Measurements from ENCODE around the gene ZNF26. TPM values are rescaled to one million over a fixed set of nuclear protein-coding genes. Genes with fewer than 3 reads are reported as not detected.

Gene ZNF26
- polyA plus RNA-seq, 1 donor from 2014 or later: 26.6 TPM

GRCh38 chr12:132986885-132987225 lies 688 bp downstream of the ZNF26 start:
- H3K4me3 ChIP-seq (ENCODE audit: low read length): peak overlapping the region; percentile 89
- H3K27ac ChIP-seq (ENCODE audit: low read length): peak overlapping the region; percentile 80
- peak overlapping the region; percentile 74 for H3K4me2 ChIP-seq (ENCODE audit: low read length)
- no peaks in the 10 kb centered on the region for H3K9me3 ChIP-seq (ENCODE audit: low read length)
- TF ChIP-seq EP300 (conservative IDR thresholded peaks at IDR 0.05; ENCODE audit: poor library complexity, severe bottlenecking): no peak
- TF ChIP-seq POLR2AphosphoS5 (IDR thresholded peaks at IDR 0.05): no peak
- TF ChIP-seq, protein P1, sequence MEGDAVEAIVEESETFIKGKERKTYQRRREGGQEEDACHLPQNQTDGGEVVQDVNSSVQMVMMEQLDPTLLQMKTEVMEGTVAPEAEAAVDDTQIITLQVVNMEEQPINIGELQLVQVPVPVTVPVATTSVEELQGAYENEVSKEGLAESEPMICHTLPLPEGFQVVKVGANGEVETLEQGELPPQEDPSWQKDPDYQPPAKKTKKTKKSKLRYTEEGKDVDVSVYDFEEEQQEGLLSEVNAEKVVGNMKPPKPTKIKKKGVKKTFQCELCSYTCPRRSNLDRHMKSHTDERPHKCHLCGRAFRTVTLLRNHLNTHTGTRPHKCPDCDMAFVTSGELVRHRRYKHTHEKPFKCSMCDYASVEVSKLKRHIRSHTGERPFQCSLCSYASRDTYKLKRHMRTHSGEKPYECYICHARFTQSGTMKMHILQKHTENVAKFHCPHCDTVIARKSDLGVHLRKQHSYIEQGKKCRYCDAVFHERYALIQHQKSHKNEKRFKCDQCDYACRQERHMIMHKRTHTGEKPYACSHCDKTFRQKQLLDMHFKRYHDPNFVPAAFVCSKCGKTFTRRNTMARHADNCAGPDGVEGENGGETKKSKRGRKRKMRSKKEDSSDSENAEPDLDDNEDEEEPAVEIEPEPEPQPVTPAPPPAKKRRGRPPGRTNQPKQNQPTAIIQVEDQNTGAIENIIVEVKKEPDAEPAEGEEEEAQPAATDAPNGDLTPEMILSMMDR (IDR thresholded peaks at IDR 0.05; ENCODE audit: poor library complexity, severe bottlenecking): no peak
- TF ChIP-seq TAF1 (IDR thresholded peaks at IDR 0.05; ENCODE audit: low read depth): no peak
- no peak for TF ChIP-seq REST (IDR thresholded peaks at IDR 0.05; ENCODE audit: borderline replicate concordance)
- no peak for TF ChIP-seq EZH2 (IDR thresholded peaks at IDR 0.05; ENCODE audit: borderline replicate concordance, insufficient read depth, low read length, poor library complexity, severe bottlenecking)
- TF ChIP-seq RAD21 (conservative IDR thresholded peaks at IDR 0.05): no peak
- no peak for TF ChIP-seq SMC3 (conservative IDR thresholded peaks at IDR 0.05; ENCODE audit: poor library complexity)
- no peak for TF ChIP-seq MXI1 (conservative IDR thresholded peaks at IDR 0.05; ENCODE audit: poor library complexity, severe bottlenecking)
- H2AFZ ChIP-seq (ENCODE audit: low read depth, low read length): no peak overlapping the region
- H3K36me3 ChIP-seq (ENCODE audit: insufficient read depth, low read length): no peaks in the 10 kb centered on the region
- H3K27me3 ChIP-seq (ENCODE audit: insufficient read depth, low read depth, low read length): no peaks in the 10 kb centered on the region
- H3K79me2 ChIP-seq (replicated peaks; ENCODE audit: insufficient read depth, low read length): peaks cover 38% of the 10 kb centered on the region
- H3K9me2 ChIP-seq (ENCODE audit: insufficient read depth, low read length): no peaks in the 10 kb centered on the region
- H3F3A ChIP-seq (ENCODE audit: insufficient read depth, low read length, poor library complexity, severe bottlenecking): no peaks in the 10 kb centered on the region
- H4K20me1 ChIP-seq (ENCODE audit: insufficient read depth): no peaks in the 10 kb centered on the region
- H3K9ac ChIP-seq (ENCODE audit: low read length): peak overlapping the region; percentile 78

DNA sequence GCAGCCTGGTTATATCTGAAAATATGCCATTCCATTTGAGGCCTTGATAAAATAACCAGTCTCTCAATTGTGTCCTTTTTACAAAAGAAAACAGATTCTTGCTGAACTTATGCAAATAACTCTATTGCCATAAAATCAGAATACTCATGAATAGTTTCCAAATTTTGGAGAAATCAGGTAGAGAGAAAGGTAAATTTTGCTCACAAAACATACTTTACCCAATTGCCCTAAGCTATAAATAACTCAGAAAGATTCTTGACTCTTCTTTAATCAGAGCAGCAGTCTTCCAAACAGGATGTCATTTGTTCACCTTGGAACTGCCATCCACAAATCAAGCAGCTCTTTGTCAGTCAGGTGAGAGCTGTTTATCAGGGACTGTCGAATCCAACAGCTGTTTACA lies 12.6 kb downstream of the ZNF26 start:
- H3F3A ChIP-seq (ENCODE audit: insufficient read depth, low read length, poor library complexity, severe bottlenecking): no peaks in the 10 kb centered on the region
- H3K27ac ChIP-seq (ENCODE audit: low read length): no peak overlapping the region
- H3K9ac ChIP-seq (ENCODE audit: low read length): no peak overlapping the region
- H3K4me3 ChIP-seq (ENCODE audit: low read length): no peak overlapping the region
- peaks cover 19% of the 10 kb centered on the region for H3K79me2 ChIP-seq (replicated peaks; ENCODE audit: insufficient read depth, low read length)
- H2AFZ ChIP-seq (ENCODE audit: low read depth, low read length): no peak overlapping the region
- H3K9me2 ChIP-seq (ENCODE audit: insufficient read depth, low read length): no peaks in the 10 kb centered on the region
- peaks cover 3% of the 10 kb centered on the region for H3K36me3 ChIP-seq (ENCODE audit: insufficient read depth, low read length)
- no peaks in the 10 kb centered on the region for H4K20me1 ChIP-seq (ENCODE audit: insufficient read depth)
- TF ChIP-seq TAF1 (IDR thresholded peaks at IDR 0.05; ENCODE audit: low read depth): no peak
- TF ChIP-seq RAD21 (conservative IDR thresholded peaks at IDR 0.05): no peak
- TF ChIP-seq POLR2AphosphoS5 (IDR thresholded peaks at IDR 0.05): no peak
- no peak for TF ChIP-seq MXI1 (conservative IDR thresholded peaks at IDR 0.05; ENCODE audit: poor library complexity, severe bottlenecking)
- TF ChIP-seq SMC3 (conservative IDR thresholded peaks at IDR 0.05; ENCODE audit: poor library complexity): no peak
- no peak for TF ChIP-seq REST (IDR thresholded peaks at IDR 0.05; ENCODE audit: borderline replicate concordance)
- TF ChIP-seq EP300 (conservative IDR thresholded peaks at IDR 0.05; ENCODE audit: poor library complexity, severe bottlenecking): no peak
- TF ChIP-seq, protein P1 (IDR thresholded peaks at IDR 0.05; ENCODE audit: poor library complexity, severe bottlenecking): no peak
- no peak for TF ChIP-seq EZH2 (IDR thresholded peaks at IDR 0.05; ENCODE audit: borderline replicate concordance, insufficient read depth, low read length, poor library complexity, severe bottlenecking)
- H3K4me2 ChIP-seq (ENCODE audit: low read length): no peak overlapping the region
- H3K9me3 ChIP-seq (ENCODE audit: low read length): peaks cover 33% of the 10 kb centered on the region
- no peaks in the 10 kb centered on the region for H3K27me3 ChIP-seq (ENCODE audit: insufficient read depth, low read depth, low read length)
